Ovary (tissue), 3 donors: ENCODE data around the gene LPIN3.

Experiments
- POLR2A ChIP-seq: fragments of 450-650 bp; IDR thresholded peaks from one replicate; pipeline ENCODE4 v1.6.1; 2017; ENCODE audit warnings: antibody characterized with exemption, mild to moderate bottlenecking, moderate library complexity
- TF ChIP-seq, protein P1 (sequence below), 3 donors: fragments of 450-650 bp in 2 of 3; fragments of 200-600 bp in 1 of 3; IDR thresholded peaks; one replicate each; pipeline versions ENCODE4 v1.5.1 to v1.8.0; 2016 to 2022; ENCODE audit warnings: antibody characterized with exemption in 3 of 3, mild to moderate bottlenecking in 1 of 3
- donor health status: DM: no; HTN: no; CAD: no.

DNA sequence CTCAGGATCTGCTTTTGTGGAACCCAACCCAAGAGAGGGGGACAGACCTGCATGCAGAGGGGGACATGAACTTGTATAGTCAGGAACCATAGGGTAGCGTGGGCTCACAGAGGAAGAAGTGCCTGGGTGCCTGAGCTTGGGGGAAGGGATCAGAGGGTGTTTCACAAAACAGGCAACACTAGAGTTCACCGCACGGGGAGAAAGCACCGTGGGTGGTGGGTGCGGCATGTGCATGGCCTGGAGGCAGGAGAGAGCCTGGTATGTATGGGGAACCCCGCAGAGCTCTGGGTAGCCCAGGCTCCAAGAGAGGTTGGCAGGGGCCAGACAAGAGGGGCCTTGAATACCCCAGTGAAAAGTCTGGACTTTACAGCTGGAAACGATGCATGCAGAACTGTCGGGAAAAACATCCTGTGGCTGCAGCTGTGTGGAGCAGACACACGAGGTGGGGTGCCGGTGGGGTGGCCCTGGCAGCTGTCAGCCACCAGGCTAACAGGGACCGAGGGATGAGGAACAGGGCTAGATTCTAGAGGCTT is 32.7 kb downstream of the LPIN3 start:
- TF ChIP-seq, protein P1, sequence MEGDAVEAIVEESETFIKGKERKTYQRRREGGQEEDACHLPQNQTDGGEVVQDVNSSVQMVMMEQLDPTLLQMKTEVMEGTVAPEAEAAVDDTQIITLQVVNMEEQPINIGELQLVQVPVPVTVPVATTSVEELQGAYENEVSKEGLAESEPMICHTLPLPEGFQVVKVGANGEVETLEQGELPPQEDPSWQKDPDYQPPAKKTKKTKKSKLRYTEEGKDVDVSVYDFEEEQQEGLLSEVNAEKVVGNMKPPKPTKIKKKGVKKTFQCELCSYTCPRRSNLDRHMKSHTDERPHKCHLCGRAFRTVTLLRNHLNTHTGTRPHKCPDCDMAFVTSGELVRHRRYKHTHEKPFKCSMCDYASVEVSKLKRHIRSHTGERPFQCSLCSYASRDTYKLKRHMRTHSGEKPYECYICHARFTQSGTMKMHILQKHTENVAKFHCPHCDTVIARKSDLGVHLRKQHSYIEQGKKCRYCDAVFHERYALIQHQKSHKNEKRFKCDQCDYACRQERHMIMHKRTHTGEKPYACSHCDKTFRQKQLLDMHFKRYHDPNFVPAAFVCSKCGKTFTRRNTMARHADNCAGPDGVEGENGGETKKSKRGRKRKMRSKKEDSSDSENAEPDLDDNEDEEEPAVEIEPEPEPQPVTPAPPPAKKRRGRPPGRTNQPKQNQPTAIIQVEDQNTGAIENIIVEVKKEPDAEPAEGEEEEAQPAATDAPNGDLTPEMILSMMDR (IDR thresholded peaks at IDR 0.05), result no peak
- no peak for TF ChIP-seq POLR2A
